Nucleus accumbens (tissue), 56 donors: Measurements from ENCODE around the gene PPHLN1.
A peak's percentile ranks its signal among the peaks of the same experiment; 100 is the strongest.

ENCODE experiments used
- DNase-seq, 56 donors: peaks; one replicate each; lab custom pipeline; 2025; lab: John Stamatoyannopoulos, UW

Gene PPHLN1

GRCh38 chr12:42325653-42326474, at the start of gene PPHLN1, which contains the start of gene ZCRB1:
PPHLN1 (plus strand) TSS chr12:42326167; CDS start chr12:42335903, 9,736 bp downstream.
ZCRB1 (minus strand) TSS chr12:42326094; CDS start chr12:42324102, 1,992 bp downstream.
- peak in 55 of 56 donors; percentile 21 to 88 (median 72) for DNase-seq

GRCh38 chr12:42277396-42278127, 48.4 kb upstream of the PPHLN1 start:
- no peak for DNase-seq

GRCh38 chr12:42278128-42278510, 47.8 kb upstream of the PPHLN1 start:
- DNase-seq = no peak

- DNase-seq = no peak
Observed at GRCh38 chr12:42281278-42281677, 44.7 kb upstream of the PPHLN1 start.

GRCh38 chr12:42281844-42282243, 44.1 kb upstream of the PPHLN1 start:
- no peak for DNase-seq

- no peak for DNase-seq
Observed at GRCh38 chr12:42282294-42282693, 43.7 kb upstream of the PPHLN1 start.

GRCh38 chr12:42283739-42284138, 42.2 kb upstream of the PPHLN1 start:
- no peak for DNase-seq

- DNase-seq = no peak
Observed at GRCh38 chr12:42284157-42284556, 41.8 kb upstream of the PPHLN1 start.

- DNase-seq = no peak
Observed at GRCh38 chr12:42284876-42285275, 41.1 kb upstream of the PPHLN1 start.

GRCh38 chr12:42285431-42285830, 40.5 kb upstream of the PPHLN1 start:
- no peak for DNase-seq

GRCh38 chr12:42286741-42287140, 39.2 kb upstream of the PPHLN1 start:
- DNase-seq = no peak

GRCh38 chr12:42288544-42288943, 37.4 kb upstream of the PPHLN1 start:
- DNase-seq = no peak

GRCh38 chr12:42291680-42292079, 34.3 kb upstream of the PPHLN1 start:
- no peak for DNase-seq

GRCh38 chr12:42296503-42297109, 29.4 kb upstream of the PPHLN1 start:
- DNase-seq = no peak

GRCh38 chr12:42298887-42299286, 27.1 kb upstream of the PPHLN1 start:
- DNase-seq = no peak

GRCh38 chr12:42299392-42300308, 26.3 kb upstream of the PPHLN1 start:
- DNase-seq = no peak

GRCh38 chr12:42306297-42306696, 19.7 kb upstream of the PPHLN1 start:
- DNase-seq = no peak

GRCh38 chr12:42308390-42308789, 17.6 kb upstream of the PPHLN1 start:
- no peak for DNase-seq

GRCh38 chr12:42309996-42310395, 16.0 kb upstream of the PPHLN1 start:
- DNase-seq = no peak

- no peak for DNase-seq
Observed at GRCh38 chr12:42315108-42315507, 10.9 kb upstream of the PPHLN1 start.
